ENCODE data around the gene DOCK6. TPM values are rescaled to one million over a fixed set of nuclear protein-coding genes. Genes with fewer than 3 reads are reported as not detected.

DOCK6 gene
- total and polyA plus RNA-seq, 12 donors = 27.6 to 73.3 (median 40.2) TPM

GRCh38 chr19:11281356-11282049 is 19.2 kb upstream of the DOCK6 start:
- TF ChIP-seq CTCF (IDR thresholded peaks at IDR 0.05) = no peak
- peaks cover 0 to 50% (median 25%) of the 10 kb centered on the region in 9 donors for H3K4me1 ChIP-seq
- H3K27me3 ChIP-seq = peaks cover 0 to 38% (median 0%) of the 10 kb centered on the region in 7 donors
- H3K4me3 ChIP-seq = no peak overlapping the region
- intact Hi-C loops (cut with DNase I) = loop anchor here in 2 of 10 donors (5.0 to 10.0 kb wide), 2 partner anchors 139 to 147 kb away; no protein-coding TSS in a partner anchor
- no peaks in the 10 kb centered on the region for H3K9me3 ChIP-seq
- no peaks in the 10 kb centered on the region for H3K36me3 ChIP-seq
- peak overlapping the region in 2 of 10 donors; percentile 17 to 19 for H3K27ac ChIP-seq
- ATAC-seq (no peak), DNase-seq (no peak)
- 62 to 66% methylated on average over 11 of the region's 11 CpGs for WGBS, 2 donors

GRCh38 chr19:11279505-11280236 is 17.3 kb upstream of the DOCK6 start:
- Histone ChIP-seq H3K4me1 (peaks cover 0 to 36% (median 18%) of the 10 kb centered on the region in 9 donors), H3K27me3 (peaks cover 0 to 38% (median 0%) of the 10 kb centered on the region in 7 donors), H3K27ac (peak overlapping the region in 8 of 10 donors; percentile 6 to 77 (median 47)), H3K4me3 (no peak overlapping the region), H3K36me3 (no peaks in the 10 kb centered on the region), H3K9me3 (no peaks in the 10 kb centered on the region)
- intact Hi-C loops (cut with DNase I) = loop anchor here in 2 of 10 donors (5.0 to 10.0 kb wide), 2 partner anchors 137 to 145 kb away; no protein-coding TSS in a partner anchor
- DNase-seq (no peak), ATAC-seq (peak in 2 of 8 donors; percentile 15 to 31)
- 66 to 74% methylated on average over 5 of the region's 5 CpGs for WGBS, 2 donors
- TF ChIP-seq CTCF (IDR thresholded peaks at IDR 0.05) = no peak

GRCh38 chr19:11278670-11279069 is 16.3 kb upstream of the DOCK6 start:
- Histone ChIP-seq H3K27ac (peak overlapping the region in 6 of 10 donors; percentile 6 to 77 (median 26)), H3K36me3 (no peaks in the 10 kb centered on the region), H3K4me3 (no peak overlapping the region), H3K9me3 (no peaks in the 10 kb centered on the region), H3K27me3 (peaks cover 0 to 45% (median 0%) of the 10 kb centered on the region in 7 donors), H3K4me1 (peaks cover 0 to 33% (median 18%) of the 10 kb centered on the region in 9 donors)
- TF ChIP-seq CTCF (IDR thresholded peaks at IDR 0.05) = no peak
- peak in 7 of 8 donors; percentile 61 to 93 (median 76) for ATAC-seq
- WGBS, 2 donors = 27 to 29% methylated on average over 6 of the region's 6 CpGs
- intact Hi-C loops (cut with DNase I) = no loop called here
- DNase-seq = no peak

GRCh38 chr19:11274533-11275086 is 12.3 kb upstream of the DOCK6 start:
- no peaks in the 10 kb centered on the region for H3K9me3 ChIP-seq

More at GRCh38 chr19:11274533-11275086, 12.3 kb upstream of the DOCK6 start:
- ATAC-seq (no peak), DNase-seq (no peak)
- intact Hi-C loops (cut with DNase I) = no loop called here
- Histone ChIP-seq H3K36me3 (no peaks in the 10 kb centered on the region), H3K27me3 (peaks cover 0 to 28% (median 0%) of the 10 kb centered on the region in 7 donors), H3K4me1 (peaks cover 0 to 41% (median 12%) of the 10 kb centered on the region in 9 donors), H3K4me3 (no peak overlapping the region), H3K27ac (peak overlapping the region in 2 of 10 donors; percentile 35 to 64)
- 73 to 74% methylated on average over 4 of the region's 4 CpGs for WGBS, 2 donors
- no peak for TF ChIP-seq CTCF (IDR thresholded peaks at IDR 0.05)
